Right lobe of liver (tissue), 6 donors: Measurements from ENCODE around the gene FAM20C. TPM values are rescaled to one million over a fixed set of nuclear protein-coding genes. Genes with fewer than 3 reads are reported as not detected.
A peak's percentile ranks its signal among the peaks of the same experiment; 100 is the strongest.
"Not testable (repeated sequence)": the region's sequence is repeated elsewhere in the genome, so short reads cannot be mapped to it uniquely, and the experiment has no call there.

Experiments
- ATAC-seq, 4 donors: fragments of 200-7000 bp; cut with Tn5 transposase; one replicate each; pipeline ENCODE4 v1.9.1; 2020; ENCODE audit warnings: mild to moderate bottlenecking in 4 of 4, moderate library complexity in 4 of 4
- DNase-seq, 3 donors: peaks; one replicate each; pipeline ENCODE4 v3.0.0-alpha.2; 2020
- H3K27ac ChIP-seq, 3 donors: fragments of 200-600 bp; one replicate each; pipeline ENCODE4 v1.8.0; 2022
- H3K27me3 ChIP-seq, 2 donors: fragments of 200-600 bp; one replicate each; pipeline ENCODE4 v1.8.0; 2022
- H3K36me3 ChIP-seq, 4 donors: fragments of 200-600 bp; sonication (generic) in 1 of 4; one replicate each; pipeline versions ENCODE4 v1.5.1 to v1.8.0; 2017 to 2022; ENCODE audit warnings: control low read depth in 1 of 4
- H3K4me1 ChIP-seq, 4 donors: fragments of 200-600 bp; sonication (generic) in 1 of 4; one replicate each; pipeline versions ENCODE4 v1.5.1 to v1.8.0; 2017 to 2022; ENCODE audit warnings: control low read depth in 1 of 4
- H3K4me3 ChIP-seq, 3 donors: fragments of 200-600 bp; one replicate each; pipeline ENCODE4 v1.8.0; 2022
- H3K9me3 ChIP-seq, 4 donors: fragments of 200-600 bp; sonication (generic) in 1 of 4; one replicate each; pipeline versions ENCODE4 v1.5.1 to v1.8.0; 2017 to 2022; ENCODE audit warnings: control low read depth in 1 of 4
- POLR2A ChIP-seq: fragments of 450-650 bp; IDR thresholded peaks from one replicate; pipeline ENCODE4 v1.6.1; 2017; ENCODE audit warnings: antibody characterized with exemption, mild to moderate bottlenecking
- WGBS: methylation state at CpG from one replicate; pipeline ENCODE4 v1.1.6; 2018; ENCODE audit warnings: low coverage, low lambda C conversion rate; ENCODE audit not compliant: insufficient coverage; ENCODE audit errors: missing lambda C conversion rate; 5-methylcytosine and 5-hydroxymethylcytosine counted together
- intact Hi-C, 2 donors: fragments of 100-400 bp; cut with DNase I; formaldehyde crosslinking; loops; one replicate each; pipeline versions ENCODE4 v1.11.2 to v1.14.1; 2022
- total RNA-seq, 6 experiments: library from RNA; depleted of rRNA in 2 of 6; stranded (reverse); fragments of >200 nt in 2 of 6; fragmentation: NEBNext Ultra II Directional in 3 of 6; extraction: Animal tissue kit (Norgen Biotek cat#: 25700) in 3 of 6; gene quantifications; one replicate each; pipeline versions ENCODE4 v1.1.0 to v1.2.4, GENCODE V29; 2016 to 2023
- TF ChIP-seq, protein P1 (sequence below), 4 donors: fragments of 200-600 bp in 3 of 4; fragments of 450-650 bp in 1 of 4; IDR thresholded peaks; one replicate each; pipeline versions ENCODE4 v1.5.1 to v1.8.0; 2016 to 2022; ENCODE audit warnings: antibody characterized with exemption in 4 of 4, mild to moderate bottlenecking in 2 of 4
- donor health status: DM: no; HTN: yes; CAD: no.
- donor health status: DM: no; HTN: no; CAD: no.
- donor health status: DM: no; HTN: no; CAD: no.
- donor health status: DM: no; HTN: yes; CAD: no.
- donor health status: DM: no; HTN: yes; CAD: no.

FAM20C gene
- total RNA-seq, 6 experiments from 2014 or later, result 32.1 to 73.8 (median 57.3) TPM

DNA sequence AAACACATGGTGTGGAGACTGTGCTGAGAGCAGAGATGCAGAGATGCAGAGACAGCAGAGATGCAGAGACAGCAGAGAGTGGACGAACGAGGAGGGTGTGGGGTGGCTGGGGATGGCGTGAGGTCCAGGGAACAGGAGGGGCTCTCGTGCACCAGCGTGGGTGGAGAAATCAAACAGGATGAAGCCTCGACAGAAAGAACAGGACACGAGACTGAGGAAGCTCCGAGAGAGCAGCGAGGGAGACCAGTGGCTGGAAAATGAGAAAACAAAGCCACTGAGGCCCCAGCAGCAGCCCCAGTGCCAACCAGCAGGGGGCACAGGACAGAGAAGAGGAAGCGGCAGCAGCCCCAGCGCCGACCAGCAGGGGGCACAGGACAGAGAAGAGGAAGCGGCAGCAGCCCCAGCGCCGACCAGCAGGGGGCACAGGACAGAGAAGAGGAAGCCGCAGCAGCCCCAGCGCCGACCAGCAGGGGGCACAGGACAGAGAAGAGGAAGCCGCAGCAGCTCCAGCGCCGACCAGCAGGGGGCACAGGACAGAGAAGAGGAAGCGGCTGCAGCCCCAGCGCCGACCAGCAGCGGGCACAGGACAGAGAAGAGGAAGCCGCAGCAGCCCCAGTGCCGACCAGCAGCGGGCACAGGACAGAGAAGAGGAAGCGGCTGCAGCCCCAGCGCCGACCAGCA lies 70.4 kb downstream of the FAM20C start:
- H3K27me3 ChIP-seq, H3K9me3 ChIP-seq, intact Hi-C loops, ATAC-seq, H3K27ac ChIP-seq, H3K4me3 ChIP-seq, H3K4me1 ChIP-seq: not testable (repeated sequence)
- 77% methylated on average over 18 of the region's 31 CpGs for WGBS
- H3K36me3 ChIP-seq, result peaks cover 0 to 26% (median 20%) of the 10 kb centered on the region in 4 donors
- peak in 2 of 3 donors; percentile 42 to 48 for DNase-seq
- TF ChIP-seq, protein P1, sequence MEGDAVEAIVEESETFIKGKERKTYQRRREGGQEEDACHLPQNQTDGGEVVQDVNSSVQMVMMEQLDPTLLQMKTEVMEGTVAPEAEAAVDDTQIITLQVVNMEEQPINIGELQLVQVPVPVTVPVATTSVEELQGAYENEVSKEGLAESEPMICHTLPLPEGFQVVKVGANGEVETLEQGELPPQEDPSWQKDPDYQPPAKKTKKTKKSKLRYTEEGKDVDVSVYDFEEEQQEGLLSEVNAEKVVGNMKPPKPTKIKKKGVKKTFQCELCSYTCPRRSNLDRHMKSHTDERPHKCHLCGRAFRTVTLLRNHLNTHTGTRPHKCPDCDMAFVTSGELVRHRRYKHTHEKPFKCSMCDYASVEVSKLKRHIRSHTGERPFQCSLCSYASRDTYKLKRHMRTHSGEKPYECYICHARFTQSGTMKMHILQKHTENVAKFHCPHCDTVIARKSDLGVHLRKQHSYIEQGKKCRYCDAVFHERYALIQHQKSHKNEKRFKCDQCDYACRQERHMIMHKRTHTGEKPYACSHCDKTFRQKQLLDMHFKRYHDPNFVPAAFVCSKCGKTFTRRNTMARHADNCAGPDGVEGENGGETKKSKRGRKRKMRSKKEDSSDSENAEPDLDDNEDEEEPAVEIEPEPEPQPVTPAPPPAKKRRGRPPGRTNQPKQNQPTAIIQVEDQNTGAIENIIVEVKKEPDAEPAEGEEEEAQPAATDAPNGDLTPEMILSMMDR (IDR thresholded peaks at IDR 0.05), result peak in 2 of 4 donors; percentile 9 to 22

DNA sequence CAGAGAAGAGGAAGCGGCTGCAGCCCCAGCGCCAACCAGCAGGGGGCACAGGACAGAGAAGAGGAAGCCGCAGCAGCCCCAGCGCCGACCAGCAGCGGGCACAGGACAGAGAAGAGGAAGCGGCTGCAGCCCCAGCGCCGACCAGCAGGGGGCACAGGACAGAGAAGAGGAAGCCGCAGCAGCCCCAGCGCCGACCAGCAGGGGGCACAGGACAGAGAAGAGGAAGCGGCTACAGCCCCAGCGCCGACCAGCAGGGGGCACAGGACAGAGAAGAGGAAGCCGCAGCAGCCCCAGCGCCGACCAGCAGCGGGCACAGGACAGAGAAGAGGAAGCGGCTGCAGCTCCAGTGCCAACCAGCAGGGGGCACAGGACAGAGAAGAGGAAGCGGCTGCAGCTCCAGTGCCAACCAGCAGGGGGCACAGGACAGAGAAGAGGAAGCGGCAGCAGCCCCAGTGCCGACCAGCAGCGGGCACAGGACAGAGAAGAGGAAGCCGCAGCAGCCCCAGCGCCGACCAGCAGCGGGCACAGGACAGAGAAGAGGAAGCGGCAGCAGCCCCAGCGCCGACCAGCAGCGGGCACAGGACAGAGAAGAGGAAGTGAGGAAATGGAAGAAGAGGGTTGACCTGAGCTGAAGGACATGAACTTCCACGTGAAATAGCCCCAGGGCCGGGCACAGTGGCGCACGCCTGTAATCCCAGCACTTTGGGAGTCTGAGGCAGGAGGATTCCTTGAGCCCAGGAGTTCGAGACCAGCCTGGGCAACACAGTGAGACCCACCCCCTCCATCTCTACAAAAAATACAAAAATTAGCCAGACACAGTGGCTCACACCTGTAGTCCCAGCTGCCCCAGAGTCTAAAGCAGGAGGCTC lies 71.3 kb downstream of the FAM20C start:
- H3K27me3 ChIP-seq, H3K4me3 ChIP-seq, intact Hi-C loops, H3K4me1 ChIP-seq, H3K9me3 ChIP-seq: not testable (repeated sequence)
- Histone ChIP-seq H3K36me3 (peaks cover 0 to 22% (median 16%) of the 10 kb centered on the region in 4 donors), H3K27ac (peak overlapping the region in 2 of 3 donors; percentile 39 to 66)
- TF ChIP-seq, protein P1 (IDR thresholded peaks at IDR 0.05), result peak in 3 of 4 donors; percentile 43 to 50 (median 46)
- DNase-seq (peak in 2 of 3 donors; percentile 41 to 58), ATAC-seq (peak in 2 of 4 donors; percentile 1 to 9)
- WGBS, result 65% methylated on average over 4 of the region's 37 CpGs

DNA sequence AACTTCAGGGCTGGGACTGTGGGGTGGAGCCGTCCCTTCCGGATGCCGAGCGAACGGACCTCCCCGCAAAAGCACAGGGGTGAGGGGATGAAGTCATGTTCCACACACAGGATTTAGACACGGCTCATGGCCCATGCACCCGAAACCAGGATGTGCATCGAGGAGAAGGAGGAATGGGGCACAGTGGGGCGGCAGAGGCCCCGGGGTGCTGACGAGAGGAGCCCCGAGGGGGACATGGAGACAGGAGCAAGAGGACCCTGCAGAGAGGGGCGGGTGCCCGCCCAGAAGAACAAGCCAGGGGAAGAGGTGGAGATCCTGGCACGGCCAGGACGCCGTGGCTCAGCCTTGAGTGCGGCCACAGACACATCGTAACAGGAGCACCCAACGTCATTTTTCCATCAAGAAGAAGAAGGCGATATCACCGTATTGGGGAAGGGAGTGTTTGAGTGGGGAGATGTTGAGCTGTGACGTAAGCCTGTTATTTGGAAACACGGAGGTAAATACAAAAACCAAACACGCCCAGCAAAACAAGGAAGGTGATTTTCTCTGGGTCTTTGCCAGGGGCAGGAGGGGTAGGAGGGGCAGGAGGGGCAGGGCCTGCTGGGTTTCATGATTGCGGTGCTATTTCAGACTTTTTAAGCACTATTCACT lies 72.3 kb downstream of the FAM20C start:
- ATAC-seq, result peak; percentile 61 to 76 (median 64)
- Histone ChIP-seq H3K4me3 (no peak overlapping the region), H3K27ac (peak overlapping the region in 2 of 3 donors; percentile 50 to 66), H3K4me1 (no peaks in the 10 kb centered on the region), H3K36me3 (peaks cover 0 to 14% (median 9%) of the 10 kb centered on the region in 4 donors), H3K27me3 (no peaks in the 10 kb centered on the region), H3K9me3 (no peaks in the 10 kb centered on the region)
- intact Hi-C loops, result no loop called here
- peak in 2 of 3 donors; percentile 57 to 58 for DNase-seq
- TF ChIP-seq, protein P1 (IDR thresholded peaks at IDR 0.05), result no peak
- WGBS, result 55% methylated on average over 22 of the region's 27 CpGs

DNA sequence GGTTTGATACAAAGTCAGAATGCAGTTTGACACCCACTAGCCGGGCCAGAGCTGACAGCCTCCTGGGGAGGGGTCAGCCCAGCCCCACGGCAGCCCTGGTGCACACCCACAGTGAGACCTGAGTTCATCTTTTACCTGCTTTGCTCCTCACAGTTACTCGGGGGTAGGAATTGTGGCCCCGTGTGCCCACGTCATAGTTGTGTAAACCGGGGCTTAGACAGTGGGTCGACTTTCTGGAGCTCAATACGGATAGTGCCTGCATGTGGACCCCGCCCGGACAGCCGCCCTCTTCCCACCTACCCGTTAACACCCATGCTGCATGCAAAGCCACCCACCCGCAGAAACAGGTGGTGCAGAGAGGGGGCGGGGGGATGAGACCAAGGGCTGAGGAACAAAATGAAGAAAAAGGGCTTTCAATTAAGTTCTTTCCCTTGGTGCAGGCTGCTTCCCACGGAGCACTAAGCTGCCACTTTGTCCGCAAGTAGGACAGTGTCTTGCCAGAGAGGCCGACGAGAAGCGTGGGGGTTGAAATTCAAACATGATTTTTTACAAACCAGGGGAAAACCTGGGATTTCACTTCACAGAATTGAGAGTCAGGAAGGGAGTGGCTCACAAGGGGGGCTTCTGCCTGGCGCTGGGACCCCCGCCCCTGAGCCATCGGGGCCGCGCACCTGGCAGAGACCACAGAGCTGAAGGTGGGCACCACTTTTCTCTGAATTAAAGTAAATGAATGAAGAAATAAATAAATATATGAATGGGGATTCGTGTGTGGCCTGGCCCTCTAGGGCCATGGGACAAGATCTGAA lies 73.0 kb downstream of the FAM20C start:
- H3K36me3 ChIP-seq, result peaks cover 0 to 7% (median 3%) of the 10 kb centered on the region in 4 donors
- TF ChIP-seq, protein P1 (IDR thresholded peaks at IDR 0.05), result no peak
- TF ChIP-seq POLR2A, result no peak
- H3K4me1 ChIP-seq, result no peaks in the 10 kb centered on the region
- no peak overlapping the region for H3K4me3 ChIP-seq
- WGBS, result 60% methylated on average over 20 of the region's 25 CpGs
- H3K27me3 ChIP-seq, result no peaks in the 10 kb centered on the region
- peak in 1 of 4 donors; percentile 16 for ATAC-seq
- DNase-seq, result peak in 1 of 3 donors; percentile 56
- no peaks in the 10 kb centered on the region for H3K9me3 ChIP-seq
- H3K27ac ChIP-seq, result peak overlapping the region in 2 of 3 donors; percentile 37 to 50
- intact Hi-C loops, result no loop called here
